ENCODE data around the gene ATP5F1A. TPM values are rescaled to one million over a fixed set of nuclear protein-coding genes. Genes with fewer than 3 reads are reported as not detected.
"Not testable (repeated sequence)": the region's sequence is repeated elsewhere in the genome, so short reads cannot be mapped to it uniquely, and the experiment has no call there.

The ATP5F1A gene
- total RNA-seq, 6 donors from 2014 or later = 144 to 350 (median 266) TPM

GRCh38 chr18:46097431-46097800, 680 bp downstream of the ATP5F1A start:
- Histone ChIP-seq H3K27me3 (no peaks in the 10 kb centered on the region), H3K36me3 (peaks cover 0 to 25% (median 10%) of the 10 kb centered on the region in 4 donors), H3K27ac (peak overlapping the region; percentile 84 to 94 (median 88)), H3K4me1 (peaks cover 25 to 47% (median 31%) of the 10 kb centered on the region in 4 donors), H3K9me3 (no peaks in the 10 kb centered on the region), H3K4me3 (peak overlapping the region; percentile 67 to 100 (median 80))
- WGBS, 2 donors = 0% methylated on average over 8 of the region's 8 CpGs
- no peak for TF ChIP-seq POLR2AphosphoS5 (IDR thresholded peaks at IDR 0.05)
- TF ChIP-seq POLR2A (IDR thresholded peaks at IDR 0.05) = no peak
- no peak for TF ChIP-seq CTCF (IDR thresholded peaks at IDR 0.05)
- no peak for TF ChIP-seq EP300 (IDR thresholded peaks at IDR 0.05)
- DNase-seq (no peak), ATAC-seq (ENCODE audit: low FRiP score in 2 of 2) (peak in 1 of 2 donors; percentile 6)

DNA sequence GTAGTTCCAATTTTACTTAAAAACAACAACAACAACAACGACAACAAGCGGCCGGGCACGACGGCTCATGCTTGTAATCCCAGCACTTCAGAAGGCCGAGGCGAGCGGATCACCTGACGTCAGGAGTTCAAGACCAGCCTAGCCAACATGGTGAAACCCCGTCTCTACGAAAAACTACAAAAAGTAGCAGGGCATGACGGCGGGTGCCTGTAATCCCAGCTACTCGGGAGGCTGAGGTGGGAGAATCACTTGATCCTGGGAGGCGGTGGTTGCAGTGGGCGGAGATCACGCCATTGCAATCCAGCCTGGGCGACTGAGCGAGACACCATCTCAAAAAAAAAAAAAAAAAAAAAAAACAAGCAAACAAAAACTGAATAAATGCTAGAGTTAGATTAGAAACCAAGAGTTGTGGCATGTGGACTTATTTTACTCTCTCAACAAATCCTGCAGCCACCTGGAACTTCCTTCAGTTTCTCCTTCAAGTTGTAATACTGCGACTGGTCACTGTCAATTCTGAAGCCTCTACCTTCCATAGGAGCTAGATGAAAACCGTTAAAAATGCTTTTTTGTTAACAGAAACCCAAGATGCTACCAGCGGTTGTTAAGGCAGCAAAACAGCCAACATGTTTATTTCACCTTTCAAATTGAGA, 1.3 kb downstream of the ATP5F1A start:
- Histone ChIP-seq H3K9me3 (no peaks in the 10 kb centered on the region), H3K27me3 (no peaks in the 10 kb centered on the region), H3K36me3 (peaks cover 0 to 31% (median 13%) of the 10 kb centered on the region in 4 donors), H3K4me1 (peaks cover 25 to 47% (median 31%) of the 10 kb centered on the region in 4 donors), H3K27ac (peak overlapping the region; percentile 84 to 94 (median 88)), H3K4me3 (peak overlapping the region; percentile 67 to 100 (median 80))
- no peak for TF ChIP-seq EP300 (IDR thresholded peaks at IDR 0.05)
- no peak for TF ChIP-seq POLR2AphosphoS5 (IDR thresholded peaks at IDR 0.05)
- TF ChIP-seq CTCF (IDR thresholded peaks at IDR 0.05) = no peak
- ATAC-seq (ENCODE audit: low FRiP score in 2 of 2) (no peak), DNase-seq (no peak)
- 48 to 58% methylated on average over 22 of the region's 22 CpGs for WGBS, 2 donors

- Histone ChIP-seq H3K9me3 (no peaks in the 10 kb centered on the region), H3K36me3 (peaks cover 6 to 43% (median 24%) of the 10 kb centered on the region in 4 donors), H3K4me1 (peaks cover 25 to 51% (median 31%) of the 10 kb centered on the region in 4 donors), H3K27me3 (no peaks in the 10 kb centered on the region), H3K4me3 (peak overlapping the region in 1 of 4 donors; percentile 82), H3K27ac (no peak overlapping the region)
- ATAC-seq (ENCODE audit: low FRiP score in 2 of 2) (no peak), DNase-seq (no peak)
- TF ChIP-seq POLR2AphosphoS5 (IDR thresholded peaks at IDR 0.05) (no peak), CTCF (IDR thresholded peaks at IDR 0.05) (no peak), POLR2A (IDR thresholded peaks at IDR 0.05) (no peak), EP300 (IDR thresholded peaks at IDR 0.05) (no peak)
- 95 to 97% methylated on average over 10 of the region's 10 CpGs for WGBS, 2 donors
These were observed 2.6 kb downstream of the ATP5F1A start for GRCh38 chr18:46095532-46095931.

DNA sequence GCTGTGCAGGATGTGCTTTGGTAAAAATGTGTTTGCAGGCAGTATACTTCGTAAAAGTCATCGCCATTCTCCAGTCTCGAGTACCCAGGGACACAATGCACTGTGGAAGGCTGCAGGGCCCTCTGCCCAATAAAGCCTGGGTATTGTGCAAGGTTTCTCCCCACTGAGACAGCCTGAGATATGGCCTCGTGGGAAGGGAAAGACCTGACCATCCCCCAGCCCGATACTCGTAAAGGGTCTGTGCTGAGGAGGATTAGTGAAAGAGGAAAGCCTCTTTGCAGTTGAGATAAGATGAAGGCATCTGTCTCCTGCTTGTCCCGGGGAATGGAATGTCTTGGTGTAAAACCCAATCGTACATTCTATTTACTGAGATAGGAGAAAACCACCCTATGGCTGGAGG, 9.6 kb downstream of the ATP5F1A start:
- DNase-seq; H3K27me3 ChIP-seq; ATAC-seq (ENCODE audit: low FRiP score in 2 of 2); H3K27ac ChIP-seq; H3K4me3 ChIP-seq; H3K9me3 ChIP-seq: not testable (repeated sequence)
- Histone ChIP-seq H3K36me3 (peaks cover 66 to 100% (median 87%) of the 10 kb centered on the region in 4 donors), H3K4me1 (peaks cover 0 to 12% (median 0%) of the 10 kb centered on the region in 4 donors)
- 76 to 81% methylated on average over 8 of the region's 8 CpGs for WGBS, 2 donors

DNA sequence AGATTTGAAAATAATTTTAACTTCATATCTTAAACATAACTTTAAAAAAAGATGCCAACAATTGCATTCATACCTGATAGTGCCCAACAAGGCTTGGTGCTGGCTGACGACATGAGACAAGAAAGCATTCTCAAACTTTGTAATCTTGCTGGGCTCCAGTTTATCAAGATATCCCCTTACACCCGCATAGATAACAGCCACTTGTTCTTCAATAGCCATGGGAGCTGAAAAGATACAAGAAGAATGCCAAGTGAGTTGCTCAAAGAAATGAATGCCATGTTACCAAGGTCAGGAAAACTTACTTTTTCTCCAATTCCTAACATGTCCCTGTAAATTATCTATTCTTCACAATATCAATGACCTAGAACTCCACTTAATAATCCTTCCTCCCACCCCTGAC, 13.7 kb downstream of the ATP5F1A start:
- H3K4me3 ChIP-seq = no peak overlapping the region
- peaks cover 66 to 98% (median 85%) of the 10 kb centered on the region in 4 donors for H3K36me3 ChIP-seq
- H3K9me3 ChIP-seq = no peaks in the 10 kb centered on the region
- H3K4me1 ChIP-seq = no peaks in the 10 kb centered on the region
- H3K27me3 ChIP-seq = no peaks in the 10 kb centered on the region
- H3K27ac ChIP-seq = no peak overlapping the region
- DNase-seq (no peak), ATAC-seq (ENCODE audit: low FRiP score in 2 of 2) (no peak)
- TF ChIP-seq POLR2AphosphoS5 (IDR thresholded peaks at IDR 0.05) (no peak), CTCF (IDR thresholded peaks at IDR 0.05) (no peak), EP300 (IDR thresholded peaks at IDR 0.05) (no peak), POLR2A (IDR thresholded peaks at IDR 0.05) (no peak)
- WGBS, 2 donors = 72 to 80% methylated on average over 2 of the region's 2 CpGs

All from upper lobe of left lung (tissue), 6 donors.